22Rv1 (cell line): Measurements from ENCODE around the gene TAF11L11.
"Not testable (repeated sequence)": the region's sequence is repeated elsewhere in the genome, so short reads cannot be mapped to it uniquely, and the experiment has no call there.

Source experiments
- CTCF ChIP-seq: fragments of 450-650 bp; IDR thresholded peaks from 2 replicates; pipeline ENCODE4 v1.5.1; 2017; ENCODE audit warnings: mild to moderate bottlenecking
- ZFX ChIP-seq: fragments of 450-650 bp; IDR thresholded peaks from 2 replicates; pipeline ENCODE4 v1.6.1; 2017; ENCODE audit warnings: antibody characterized with exemption, borderline replicate concordance

- not testable (repeated sequence) for TF ChIP-seq CTCF, ZFX
Measured at GRCh38 chr5:17655201-17655759, 51.3 kb downstream of the TAF11L11 start.
